Raji (cell line): Measurements from ENCODE around the gene MYNN.
A peak's percentile ranks its signal among the peaks of the same experiment; 100 is the strongest.

Experiments used
- POLR2A ChIP-seq: IDR thresholded peaks from 2 replicates; pipeline ENCODE4 v1.6.1; 2011; ENCODE audit warnings: low read depth, low read length, control low read depth; ENCODE audit not compliant: insufficient read depth

The MYNN gene

DNA sequence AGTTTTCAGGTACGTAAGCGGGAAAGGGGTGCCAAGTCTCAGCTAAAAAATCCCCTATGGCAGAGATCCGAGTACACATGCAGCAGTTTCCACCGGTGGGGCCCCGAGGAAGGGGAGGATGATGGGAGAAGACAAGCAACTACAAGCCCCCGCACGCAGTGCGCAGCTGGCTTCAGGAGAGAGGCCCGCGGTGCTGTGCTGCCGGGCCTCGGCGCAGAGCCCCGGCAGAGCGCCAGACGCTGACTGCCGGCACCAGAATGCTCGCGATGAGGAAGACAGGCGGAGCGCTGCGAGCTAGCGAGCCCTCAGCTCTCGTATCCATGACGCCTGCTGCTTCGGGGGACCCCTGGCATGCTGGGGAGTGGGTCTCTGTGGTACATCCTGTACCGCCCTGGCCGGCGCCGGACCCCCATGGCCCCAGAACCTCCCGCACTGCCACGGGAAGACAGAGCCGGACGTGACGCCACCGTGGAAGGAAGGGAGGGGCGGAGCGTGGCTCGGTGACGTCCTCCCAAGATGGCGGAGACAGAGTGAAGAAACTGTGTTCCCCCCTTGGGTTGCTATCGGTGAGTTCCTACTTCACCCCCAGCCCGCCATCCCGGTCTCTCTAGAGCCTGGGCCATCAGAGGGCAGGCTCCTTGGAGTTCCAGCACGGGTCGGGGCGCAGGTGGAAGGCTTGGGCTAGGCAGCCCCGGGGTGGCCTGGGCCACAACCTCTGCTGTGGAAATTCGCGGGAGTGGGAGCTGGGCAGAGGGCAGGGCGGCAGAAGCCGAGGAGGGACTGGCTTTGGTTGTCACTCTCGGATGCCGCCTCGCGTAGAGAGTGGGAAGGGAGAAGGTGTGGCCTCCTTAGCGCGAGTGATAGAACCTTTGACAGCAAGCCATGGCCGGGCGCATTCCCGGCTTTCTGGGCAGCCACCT, at the start of gene MYNN:
MYNN (plus strand) TSS at position 500 of the 920 bp plus-strand sequence. CDS start 900 bp downstream, outside the sequence.
- TF ChIP-seq POLR2A = peak; percentile 99

- TF ChIP-seq POLR2A = no peak
These were observed 34.1 kb upstream of the MYNN start for GRCh38 chr3:169739067-169739466.

GRCh38 chr3:169744366-169745054, 28.7 kb upstream of the MYNN start:
- no peak for TF ChIP-seq POLR2A

DNA sequence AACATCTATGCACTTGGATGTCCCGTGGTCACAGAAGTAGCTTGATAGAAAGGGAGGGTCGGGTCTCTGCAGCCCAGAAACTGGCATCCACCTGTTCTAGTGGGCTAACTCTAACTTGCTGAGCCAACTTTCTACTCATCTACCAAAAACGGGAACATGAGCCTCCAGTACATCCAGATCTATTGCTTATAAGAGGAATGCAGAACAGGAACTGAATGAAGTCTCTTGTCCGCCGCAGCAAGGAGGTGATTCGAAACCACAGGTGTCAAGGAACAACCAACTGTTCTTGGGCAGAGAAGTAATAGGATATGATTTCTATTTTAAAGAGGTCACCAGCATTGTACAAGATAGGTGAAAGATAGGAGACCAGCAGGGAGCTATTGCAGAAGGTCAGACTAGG, 26.3 kb upstream of the MYNN start:
- TF ChIP-seq POLR2A = no peak

- no peak for TF ChIP-seq POLR2A
These were observed 24.5 kb upstream of the MYNN start for GRCh38 chr3:169748670-169749069.

GRCh38 chr3:169750665-169751064, 22.5 kb upstream of the MYNN start:
- no peak for TF ChIP-seq POLR2A

- no peak for TF ChIP-seq POLR2A
These were observed 21.3 kb upstream of the MYNN start for GRCh38 chr3:169751875-169752274.

DNA sequence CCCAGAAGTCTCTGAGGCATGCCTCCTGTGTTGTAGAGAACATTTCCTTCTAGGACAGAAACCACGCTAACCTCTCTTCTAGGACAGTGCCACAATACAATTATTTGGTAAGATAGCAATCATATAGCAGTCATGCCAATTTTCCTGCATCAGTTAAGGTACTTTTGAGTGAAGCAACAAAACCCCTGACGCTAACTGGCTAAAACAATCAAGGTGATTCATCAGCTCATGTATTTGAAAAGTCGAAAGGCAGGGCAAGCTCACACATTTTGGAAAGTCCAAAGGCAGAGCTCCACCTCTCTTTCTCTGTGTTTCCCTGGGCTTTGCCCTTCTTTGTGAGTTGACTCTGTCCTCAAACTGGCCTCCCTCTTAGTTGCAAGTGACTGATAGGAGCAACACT, 18.5 kb upstream of the MYNN start:
- no peak for TF ChIP-seq POLR2A

DNA sequence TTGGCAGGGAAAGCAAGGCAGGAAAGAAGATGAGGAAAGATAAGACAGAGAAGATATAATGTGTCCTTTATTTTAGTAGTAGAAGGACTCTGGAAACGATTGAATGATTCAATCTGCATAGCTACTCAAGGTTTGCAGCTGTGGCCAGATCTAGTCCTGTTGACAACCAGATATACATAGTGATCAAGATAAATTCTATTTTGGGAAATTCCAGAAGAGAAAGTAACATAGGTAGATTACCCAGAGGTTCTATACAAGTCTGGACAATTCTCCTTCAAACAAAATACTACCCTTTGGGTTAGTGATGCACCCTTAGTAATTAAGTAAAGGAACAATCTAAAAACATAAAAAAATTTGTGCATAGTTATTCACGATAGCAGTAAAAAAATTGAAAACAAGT, 17.7 kb upstream of the MYNN start:
- TF ChIP-seq POLR2A = no peak

DNA sequence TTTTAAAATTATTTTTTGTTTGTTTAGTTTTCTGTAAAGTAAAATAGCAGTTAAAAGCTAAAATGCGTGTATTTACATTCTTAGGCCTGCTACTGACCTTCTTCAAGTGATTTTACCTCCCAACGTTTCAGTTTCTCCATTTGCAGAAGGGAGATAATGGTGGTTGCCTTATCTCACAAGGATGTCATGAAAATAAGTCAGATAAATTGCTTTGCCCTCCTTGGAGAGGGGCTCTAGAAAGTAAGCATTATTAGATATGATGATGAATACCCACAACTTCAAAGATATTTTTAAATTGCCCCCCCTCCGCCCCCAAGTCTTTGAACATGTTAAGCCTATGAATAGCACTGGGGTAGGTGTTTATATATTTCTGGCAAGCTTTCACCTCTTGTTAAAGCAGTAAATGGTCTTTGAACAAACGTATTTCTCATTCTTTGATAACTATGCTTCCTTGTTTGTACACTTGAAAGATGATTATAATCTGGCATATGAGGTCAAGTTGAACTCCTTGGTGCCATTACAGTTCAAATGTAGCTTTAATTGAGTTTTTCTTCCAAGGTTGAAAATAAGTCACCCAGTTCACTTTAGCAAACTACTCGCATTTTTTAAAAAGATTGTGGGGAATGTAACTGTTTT, 14.7 kb upstream of the MYNN start:
- TF ChIP-seq POLR2A = no peak

DNA sequence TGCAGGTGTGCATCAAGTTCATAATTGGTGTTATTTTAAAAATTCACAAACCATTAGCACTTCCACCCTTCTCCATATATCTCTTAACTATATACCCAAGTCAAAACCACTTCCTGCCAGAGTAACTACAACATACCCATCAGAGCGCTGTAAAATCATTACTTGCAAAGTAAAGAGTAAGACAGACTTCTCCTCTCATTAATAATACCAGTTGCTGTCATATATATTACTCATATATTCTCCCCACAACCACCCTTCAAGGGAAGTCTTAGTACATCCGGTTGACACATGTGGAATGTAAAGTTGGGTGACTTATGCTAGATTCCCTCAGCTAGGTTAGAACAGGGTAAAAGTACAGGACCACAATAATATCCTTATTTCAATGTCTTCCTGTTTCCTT, 13.9 kb upstream of the MYNN start:
- TF ChIP-seq POLR2A = no peak

DNA sequence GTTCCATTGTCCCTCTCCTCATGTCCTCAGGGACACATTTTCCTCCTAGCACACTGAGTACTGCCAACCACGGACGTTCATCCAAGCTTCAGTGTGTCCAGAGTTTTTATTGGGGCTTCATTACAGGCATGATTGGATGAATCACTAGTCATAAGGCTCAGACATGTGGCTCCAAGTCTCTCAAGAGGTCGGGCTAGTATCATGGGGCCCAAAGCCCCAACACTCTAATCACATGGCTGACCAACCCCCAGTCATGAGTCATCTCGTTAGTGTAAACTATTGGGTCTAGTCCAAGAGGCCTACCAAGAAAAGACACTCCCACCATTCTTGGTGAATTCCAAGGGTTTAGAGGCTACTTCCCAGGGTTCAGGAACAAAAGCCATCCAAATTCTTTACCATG, 12.7 kb upstream of the MYNN start:
- TF ChIP-seq POLR2A = no peak

- TF ChIP-seq POLR2A = peak; percentile 66
These were observed 8.8 kb upstream of the MYNN start for GRCh38 chr3:169764312-169764881.

GRCh38 chr3:169764882-169765612, 8.1 kb upstream of the MYNN start, which contains the start of gene TERC:
TSS of gene TERC (minus strand) at chr3:169765060.
- TF ChIP-seq POLR2A = peak; percentile 76
